SK-N-MC (cell line): ENCODE measurements around the gene PEG3.

Experiments used
- EZH2 ChIP-seq: fragments of 200-600 bp; sonication (generic); IDR thresholded peaks from one replicate; pipeline ENCODE4 v1.6.1; 2017; ENCODE audit warnings: antibody characterized with exemption
- POLR2AphosphoS5 ChIP-seq: IDR thresholded peaks from 2 replicates; pipeline ENCODE4 v1.6.1; 2012; ENCODE audit warnings: mild to moderate bottlenecking, low read depth, low read length, borderline replicate concordance

DNA sequence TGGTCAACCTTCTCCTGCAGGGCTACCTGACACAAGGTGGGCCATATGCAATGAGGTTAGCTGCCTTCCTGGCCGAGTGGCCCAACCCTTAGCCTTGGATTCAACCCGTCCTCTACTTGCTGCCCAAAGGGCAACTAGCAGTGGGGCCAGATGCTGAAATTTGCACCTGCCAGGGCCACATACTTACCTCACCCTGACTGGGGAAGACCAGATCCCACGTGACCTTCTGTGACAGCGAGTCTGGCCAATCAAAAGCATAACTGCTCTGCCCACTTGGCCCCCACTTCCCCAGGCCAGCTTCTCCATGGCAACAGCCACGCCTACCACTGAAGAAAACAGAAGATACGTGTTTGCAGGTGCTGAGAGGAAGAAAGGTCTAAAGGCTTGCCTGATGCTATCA, 10.9 kb downstream of the PEG3 start:
- TF ChIP-seq POLR2AphosphoS5, result no peak
- TF ChIP-seq EZH2, result no peak
